DMS153 treated with DMSO at 0.1 percent for 48 hours (cell line): ENCODE results near the gene CLEC5A.
"Not testable (repeated sequence)": the region's sequence is repeated elsewhere in the genome, so short reads cannot be mapped to it uniquely, and the experiment has no call there.

Source experiments
- DNase-seq: peaks from one replicate; lab custom pipeline; 2025; ENCODE audit not compliant: unreplicated experiment; lab: John Stamatoyannopoulos, UW

CLEC5A gene

DNA sequence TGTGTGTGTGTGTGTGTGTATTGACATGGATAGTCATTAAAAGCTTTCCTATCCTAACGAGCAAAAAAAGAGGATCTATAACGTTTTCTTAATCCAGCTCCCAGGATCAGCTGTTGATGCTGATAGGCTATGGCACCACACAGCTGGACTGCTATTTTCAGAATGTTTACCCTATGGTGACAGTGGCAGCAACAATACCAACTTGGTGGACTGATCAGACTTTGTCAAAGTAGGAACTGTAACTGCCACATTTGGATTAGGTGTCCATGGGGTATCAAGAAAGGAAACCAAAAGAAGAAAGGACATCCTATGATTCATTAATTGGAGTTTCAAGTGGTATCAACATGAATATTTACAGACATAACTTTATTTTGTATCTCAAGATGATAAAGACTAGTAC lies 2.7 kb upstream of the CLEC5A start:
- no peak for DNase-seq

DNA sequence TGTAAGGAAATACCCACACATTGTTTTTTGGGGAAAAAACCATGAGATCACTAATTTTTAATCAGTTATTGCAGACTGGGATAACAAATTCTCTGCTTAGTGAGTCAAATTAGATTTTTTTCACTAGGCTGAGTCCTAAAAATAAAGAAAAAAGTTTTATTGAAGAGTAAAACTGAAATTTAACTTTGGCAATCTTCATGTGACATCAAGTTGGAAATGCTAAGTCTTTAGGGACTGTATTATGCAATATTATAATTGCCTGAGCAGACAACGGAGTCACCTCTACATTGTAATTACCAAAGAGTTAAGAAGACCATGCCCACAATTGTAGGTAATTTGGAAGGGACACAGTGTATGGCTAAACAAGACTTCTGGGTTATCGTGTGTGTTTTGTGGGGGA lies 2.2 kb upstream of the CLEC5A start:
- no peak for DNase-seq

DNA sequence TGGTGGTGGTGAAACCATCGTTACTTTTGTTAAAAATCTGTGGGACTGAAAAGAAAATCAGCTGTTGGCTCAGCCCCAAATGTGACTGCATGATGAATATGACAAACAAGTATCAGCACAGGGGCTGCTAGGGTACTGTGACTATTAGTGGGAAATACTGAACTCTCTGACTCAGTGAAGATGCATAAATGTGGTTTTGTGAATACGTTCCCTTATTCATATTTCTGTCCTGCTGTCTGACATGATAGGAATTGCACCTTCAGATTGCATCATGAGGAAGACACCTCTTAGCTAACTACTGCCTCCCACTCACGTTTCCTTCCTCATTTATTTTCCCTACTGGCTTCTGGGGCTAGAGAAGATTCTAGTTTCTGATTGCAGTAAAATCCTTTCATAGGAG lies 1.4 kb downstream of the CLEC5A start:
- DNase-seq: no peak

DNA sequence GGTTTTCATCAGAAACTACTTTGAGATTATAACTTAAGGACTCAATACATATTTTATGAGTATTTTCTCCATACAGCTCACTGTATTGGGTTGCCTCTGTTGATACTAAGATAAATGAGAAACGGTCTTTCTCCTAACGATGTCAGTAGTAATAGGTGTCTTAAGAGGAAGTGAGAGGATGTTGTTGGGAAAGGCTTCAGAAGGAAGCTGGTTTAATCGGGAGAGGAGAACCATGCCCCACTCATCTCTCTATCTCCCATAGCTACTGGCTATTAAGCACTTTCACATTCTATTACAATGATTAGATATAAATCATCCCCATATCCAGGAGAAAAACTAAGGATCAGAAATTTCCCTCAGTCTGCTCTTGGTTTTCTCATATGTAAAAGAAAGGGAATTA lies 2.0 kb downstream of the CLEC5A start:
- DNase-seq: no peak

DNA sequence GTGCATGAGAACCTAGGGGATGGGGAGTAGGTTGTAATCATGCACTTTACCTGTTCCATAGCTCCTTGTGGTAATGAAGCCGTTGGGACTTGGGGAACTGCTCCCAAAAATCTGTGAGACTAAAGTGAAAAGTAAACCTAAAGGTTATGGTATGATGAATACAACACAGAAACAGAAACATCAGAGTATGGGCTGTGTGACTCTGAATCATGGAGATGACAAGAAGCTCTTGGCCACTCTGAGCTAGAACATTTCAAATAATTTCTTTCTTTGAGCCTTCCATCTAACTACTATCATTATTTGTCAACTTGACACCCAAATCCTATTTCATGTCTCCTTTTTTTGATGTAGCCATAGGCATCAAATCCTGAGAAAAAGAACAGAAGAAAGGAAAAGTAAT lies 2.9 kb downstream of the CLEC5A start:
- DNase-seq: no peak

DNA sequence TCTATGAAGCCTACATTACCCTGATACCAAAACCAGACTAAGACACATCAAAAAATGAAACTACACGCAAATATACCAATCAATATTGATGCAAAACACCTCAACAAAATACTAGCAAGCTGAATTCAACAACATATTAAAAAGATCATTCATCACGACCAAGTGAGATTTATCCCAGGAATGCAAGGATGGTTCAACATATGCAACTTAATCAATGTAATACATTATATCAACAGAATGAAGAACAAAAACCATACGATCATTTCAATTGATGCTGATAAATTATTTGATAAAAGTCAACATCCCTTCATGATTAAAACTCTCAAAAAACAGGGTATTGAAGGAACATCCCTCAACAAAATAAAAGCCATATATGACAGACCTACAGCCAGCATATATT lies 5.7 kb downstream of the CLEC5A start:
- DNase-seq: no peak

DNA sequence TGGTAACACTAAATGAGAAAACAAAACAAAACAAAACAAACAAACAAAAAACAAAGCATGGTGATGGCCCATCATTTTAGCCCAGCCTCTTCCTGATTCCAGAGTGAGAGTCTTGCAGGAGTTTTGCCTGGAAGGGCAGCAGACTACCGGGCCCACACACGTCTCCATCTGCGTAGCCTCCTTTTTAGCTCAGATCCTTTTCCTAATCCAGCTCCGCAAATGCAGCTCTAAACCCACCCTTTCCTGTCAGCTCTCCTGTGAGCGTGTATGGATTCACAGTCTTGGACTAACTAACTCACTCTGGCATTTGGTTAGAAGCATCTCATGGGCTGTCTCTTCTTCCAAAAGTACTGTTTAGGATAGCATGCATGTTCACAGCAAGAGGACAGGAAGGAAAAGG lies 16.6 kb downstream of the CLEC5A start:
- DNase-seq: no peak

DNA sequence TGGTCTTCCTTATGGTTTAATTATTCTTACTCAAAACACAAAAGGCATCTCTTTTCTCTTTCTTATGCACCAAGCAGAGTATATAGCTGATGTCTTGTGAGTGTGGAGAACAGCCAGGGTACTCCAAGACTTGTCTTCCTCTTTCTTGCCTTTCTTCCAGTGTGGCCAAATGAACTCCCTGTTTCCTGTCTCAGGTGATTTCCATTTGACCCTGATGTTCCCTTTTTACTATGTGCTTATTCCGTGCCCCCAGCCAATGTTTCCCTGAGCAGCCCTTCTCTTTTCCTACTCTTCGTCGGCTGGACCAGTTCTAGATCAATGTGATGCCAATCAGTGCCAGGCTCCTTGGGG lies 18.0 kb downstream of the CLEC5A start:
- DNase-seq: no peak

DNA sequence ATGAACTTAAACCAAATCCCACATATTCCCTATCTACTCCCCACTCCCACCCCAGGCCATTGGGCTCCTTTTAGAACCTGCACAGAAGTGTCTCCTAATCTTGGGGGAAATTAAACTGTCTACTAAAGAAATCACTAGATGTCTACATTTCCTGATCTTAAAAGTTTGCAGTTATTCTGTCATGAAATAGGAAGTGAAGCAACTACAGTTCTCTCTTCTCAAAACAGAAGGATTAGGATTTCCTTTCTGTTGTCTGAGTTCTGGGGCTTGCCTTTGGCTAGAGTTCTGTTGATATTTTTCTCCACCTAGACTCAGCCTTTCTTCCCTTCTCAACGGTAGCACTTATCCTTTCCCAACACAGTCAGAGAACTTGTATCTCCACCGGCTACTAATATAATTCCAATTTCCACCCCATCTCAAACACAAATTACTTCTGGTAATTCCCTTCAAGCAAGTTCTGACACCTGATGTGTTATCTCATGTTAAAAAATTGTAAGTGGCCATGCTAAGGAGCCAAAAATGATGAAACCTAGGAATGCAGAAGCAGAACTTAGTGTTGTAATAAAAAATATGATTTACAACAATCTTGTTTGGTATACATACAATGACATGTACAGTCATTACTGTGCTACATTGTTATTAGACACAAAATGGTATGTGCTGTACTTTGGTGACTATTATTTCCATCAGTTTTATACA lies 18.5 kb downstream of the CLEC5A start:
- no peak for DNase-seq

DNA sequence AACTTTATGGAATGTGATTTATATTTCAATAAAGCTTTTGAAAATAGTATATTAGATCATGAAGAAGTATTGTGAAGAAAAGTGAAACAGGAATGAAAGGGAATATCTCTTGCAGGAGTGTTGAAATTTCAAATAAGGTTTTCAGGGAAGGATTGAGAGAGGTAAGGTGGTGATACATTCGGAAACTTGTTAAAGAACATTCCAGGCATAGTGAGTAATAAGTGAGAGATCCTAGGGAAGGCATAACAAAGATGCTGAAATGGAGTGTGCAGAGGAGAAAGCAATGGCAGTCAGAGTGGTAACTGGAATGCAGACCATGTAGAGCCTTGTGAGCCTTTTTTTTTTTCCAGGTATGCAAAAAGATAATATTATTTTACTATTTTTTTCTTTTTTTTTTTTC lies 26.5 kb downstream of the CLEC5A start:
- no peak for DNase-seq

DNA sequence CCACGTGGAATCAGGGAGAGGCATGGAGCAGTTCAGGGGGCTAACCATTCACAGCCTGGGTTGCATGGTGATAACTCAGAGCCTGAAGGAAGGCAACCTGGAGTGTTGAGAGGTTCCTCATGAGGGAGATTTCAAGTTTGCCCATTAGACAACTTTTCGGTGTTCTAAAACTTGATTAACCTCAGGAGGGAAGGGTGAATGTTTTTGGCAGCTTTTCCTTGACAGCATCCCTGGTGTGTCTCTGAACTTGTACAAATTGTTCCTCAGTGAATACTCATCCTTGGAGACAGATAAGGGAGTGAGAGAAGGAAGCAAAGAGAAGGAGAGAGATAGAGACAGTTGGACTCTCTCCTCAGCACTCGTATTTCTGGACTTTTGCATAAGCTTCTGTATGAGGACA lies 30.7 kb downstream of the CLEC5A start, which contains the start of gene OR9A4:
Gene OR9A4, plus strand, starts transcription at position 301 of the 400 bp plus-strand sequence. CDS start 2,477 bp downstream, outside the sequence.
- no peak for DNase-seq

DNA sequence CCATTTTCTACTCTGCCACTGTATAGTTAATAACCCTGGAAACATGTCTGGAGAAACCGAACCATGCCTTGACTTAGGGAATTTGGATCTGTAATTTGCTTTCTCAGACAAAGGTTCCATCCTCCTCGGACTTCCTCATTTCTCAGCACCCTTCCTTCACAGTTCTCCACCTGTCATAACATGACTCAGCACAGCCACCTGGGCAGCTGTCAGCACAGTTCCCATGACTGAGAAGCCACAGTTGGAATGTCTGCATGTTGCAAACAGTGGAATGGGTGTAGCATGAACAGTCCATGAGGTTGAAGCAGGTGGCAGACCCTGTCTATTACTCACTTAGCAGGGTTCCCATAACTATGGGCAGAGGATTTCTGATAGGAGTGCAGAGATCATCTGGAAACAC lies 31.2 kb downstream of the CLEC5A start:
- DNase-seq: no peak

DNA sequence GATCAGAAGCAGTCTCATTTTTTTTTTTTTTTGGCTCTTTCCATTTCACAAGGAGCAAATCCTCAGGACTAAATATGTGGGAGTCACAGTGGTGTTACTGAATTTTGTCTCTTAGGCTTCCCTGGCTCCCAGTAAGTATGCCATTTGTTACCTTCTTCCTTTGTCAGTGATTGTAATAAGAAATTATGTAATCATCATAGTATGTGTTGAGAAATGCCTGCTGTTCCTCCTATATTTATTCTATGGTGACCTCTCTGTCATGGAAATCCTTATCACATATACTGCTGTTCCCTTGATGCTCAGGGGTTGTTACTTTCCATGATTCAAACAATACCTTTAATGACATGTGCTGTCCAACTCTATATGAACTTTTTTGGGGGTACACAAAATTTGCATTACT lies 35.4 kb downstream of the CLEC5A start:
- no peak for DNase-seq

DNA sequence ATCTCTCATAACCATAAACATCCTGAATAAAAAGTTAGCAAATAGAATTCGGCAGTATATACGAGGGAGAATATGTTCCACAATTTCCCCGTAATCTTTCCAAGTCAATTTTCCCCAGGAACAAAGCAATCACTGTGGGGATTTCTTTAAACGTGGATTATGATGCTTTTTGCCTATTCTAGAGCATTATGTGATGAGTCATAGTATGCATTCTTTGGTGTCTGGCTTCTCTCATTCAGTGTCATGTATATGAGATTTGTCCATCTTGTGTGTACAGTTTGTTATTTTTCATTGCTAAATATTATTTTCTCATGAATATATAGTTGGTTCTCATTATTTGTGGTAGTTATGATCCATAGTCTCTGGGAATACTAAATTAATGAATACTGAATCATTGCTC lies 40.5 kb downstream of the CLEC5A start:
- no peak for DNase-seq

DNA sequence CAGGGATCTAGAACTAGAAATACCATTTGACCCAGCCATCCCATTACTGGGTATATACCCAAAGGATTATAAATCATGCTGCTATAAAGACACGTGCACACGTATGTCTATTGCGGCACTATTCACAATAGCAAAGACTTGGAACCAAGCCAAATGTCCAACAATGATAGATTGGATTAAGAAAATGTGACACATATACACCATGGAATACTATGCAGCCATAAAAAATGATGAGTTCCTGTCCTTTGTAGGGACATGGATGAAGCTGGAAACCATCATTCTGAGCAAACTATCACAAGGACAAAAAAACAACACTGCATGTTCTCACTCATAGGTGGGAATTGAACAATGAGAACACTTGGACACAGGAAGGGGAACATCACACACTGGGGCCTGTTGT lies 47.4 kb downstream of the CLEC5A start:
- DNase-seq: not testable (repeated sequence)

DNA sequence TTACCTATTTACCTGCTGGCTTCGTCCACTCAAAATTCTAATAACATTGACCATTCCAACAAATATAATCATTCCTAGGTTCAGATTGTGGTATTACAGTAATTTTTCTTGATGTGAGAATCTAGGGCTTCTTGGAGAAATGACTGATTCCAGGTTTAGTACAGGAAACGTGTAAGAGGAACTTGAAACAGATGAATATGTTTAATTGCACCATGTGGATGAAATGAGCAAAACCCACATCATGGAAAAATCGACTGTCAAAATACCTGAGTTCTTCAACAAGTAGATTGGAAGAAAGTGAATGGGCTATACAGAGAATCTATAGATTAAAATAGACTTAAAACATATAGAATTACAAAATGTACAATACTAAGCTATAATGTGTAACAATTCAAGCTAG lies 55.4 kb downstream of the CLEC5A start:
- no peak for DNase-seq

DNA sequence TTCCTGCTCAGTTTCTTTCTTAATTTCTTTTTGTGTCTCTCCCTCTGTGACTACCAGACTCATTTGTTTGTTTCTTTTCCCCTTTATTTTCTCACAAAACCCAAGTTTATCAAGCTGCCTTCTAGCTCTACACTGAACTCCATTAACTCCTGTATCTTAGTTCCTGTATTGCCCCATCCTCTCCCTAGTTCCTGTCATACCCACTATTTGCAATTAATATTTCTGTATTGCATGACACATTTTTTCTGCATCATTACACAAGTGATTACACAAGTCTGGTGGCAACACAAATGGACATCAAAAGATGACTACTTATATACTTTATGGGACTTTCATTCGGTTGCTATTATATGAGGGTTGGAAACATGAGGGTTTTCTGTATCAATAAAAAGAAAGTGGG lies 57.5 kb downstream of the CLEC5A start:
- no peak for DNase-seq

DNA sequence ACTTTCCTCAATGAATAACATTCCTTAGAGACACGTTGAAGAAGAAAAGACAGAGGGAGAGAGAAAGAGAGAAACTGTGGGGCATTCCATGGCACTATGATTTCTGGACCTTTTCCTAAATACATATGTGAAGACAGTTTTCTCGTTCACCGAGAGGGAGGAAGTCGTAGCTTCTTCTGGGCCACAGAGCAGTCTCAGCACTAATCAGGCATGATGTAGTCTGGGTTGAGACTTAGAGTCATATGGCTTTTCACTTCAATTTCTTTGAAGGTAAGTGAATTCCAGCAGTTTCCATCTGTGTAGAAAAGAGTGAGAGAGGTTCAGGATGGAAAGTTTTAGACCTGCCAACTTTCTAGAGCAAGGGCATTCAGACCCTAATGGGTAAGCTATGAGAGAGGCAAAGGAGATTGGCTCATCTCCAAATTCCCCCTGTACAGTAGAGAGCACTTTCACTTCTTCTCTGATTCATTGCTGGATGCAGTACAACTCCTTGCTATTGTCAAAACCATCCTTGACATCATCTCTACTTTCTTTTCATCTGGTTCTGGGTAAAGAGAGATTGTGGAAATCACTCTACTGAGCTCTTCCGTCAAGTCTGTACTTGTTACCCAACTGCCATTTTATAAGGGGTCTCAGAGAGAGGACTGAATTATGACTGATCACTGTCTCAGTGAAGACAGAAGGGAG lies 62.1 kb downstream of the CLEC5A start:
- no peak for DNase-seq

DNA sequence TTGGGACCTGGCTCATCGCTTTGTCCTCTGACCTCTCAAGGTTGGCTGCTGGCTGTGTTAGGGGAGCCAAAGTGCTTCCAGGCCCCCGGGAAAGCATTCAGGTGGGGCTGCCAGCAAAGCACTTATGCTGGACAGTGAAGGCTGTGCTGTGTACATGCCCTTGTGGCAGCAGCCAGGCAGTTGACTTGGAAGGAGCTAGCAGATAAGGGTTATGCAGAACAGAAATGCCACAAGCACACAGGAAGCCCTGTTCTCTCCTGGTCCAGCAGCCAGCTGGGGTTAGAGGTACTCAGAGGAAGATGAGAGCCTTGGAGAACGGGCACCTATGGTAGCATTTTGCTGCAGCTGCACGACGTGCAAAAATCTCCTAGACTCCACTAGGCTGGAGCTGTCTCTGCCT lies 65.8 kb downstream of the CLEC5A start:
- no peak for DNase-seq

DNA sequence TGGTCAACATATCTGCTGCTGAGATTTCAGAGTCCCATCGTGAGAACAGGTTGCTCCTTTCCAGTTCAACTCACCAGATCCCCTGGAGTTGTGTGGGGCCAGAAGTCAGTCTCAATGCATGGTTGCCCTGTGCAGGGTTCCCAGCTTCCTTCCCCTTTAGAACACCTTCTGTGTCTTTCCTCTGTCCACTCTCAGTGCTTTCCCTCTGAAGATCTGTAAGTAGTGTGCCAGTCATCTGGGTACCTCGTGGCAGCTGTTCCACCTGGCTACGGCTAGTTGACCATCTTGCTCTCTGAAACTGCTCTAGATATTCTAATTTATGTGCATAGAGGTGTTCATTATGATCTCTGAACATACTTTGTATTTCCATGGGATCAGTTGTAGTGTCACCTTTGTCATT lies 69.4 kb downstream of the CLEC5A start:
- DNase-seq: no peak
